ENCODE results near the gene CAMK2D. TPM values are rescaled to one million over a fixed set of nuclear protein-coding genes. Genes with fewer than 3 reads are reported as not detected.

CAMK2D gene
- total RNA-seq, 1 donor from 2014 or later, result 38.1 TPM

Other genes with a start within 250 kb of the CAMK2D start
- gene ARSJ, start 217.9 kb upstream of the CAMK2D start, total RNA-seq, result 12.4 and 13.9 TPM in 2 replicates